ENCODE data around the gene CMTM5.
"Not testable (repeated sequence)": the region's sequence is repeated elsewhere in the genome, so short reads cannot be mapped to it uniquely, and the experiment has no call there.

The CMTM5 gene

GRCh38 chr14:23378612-23379220 is 1.9 kb downstream of the CMTM5 start:
- DNase-seq (ENCODE audit: low spot score), result no peak

- DNase-seq (ENCODE audit: low spot score), result peak; percentile 75
These were observed 2.7 kb downstream of the CMTM5 start for GRCh38 chr14:23379366-23380196.

- DNase-seq (ENCODE audit: low spot score), result no peak
These were observed 3.5 kb downstream of the CMTM5 start for GRCh38 chr14:23380197-23380914.

GRCh38 chr14:23380976-23381375 is 4.1 kb downstream of the CMTM5 start:
- DNase-seq (ENCODE audit: low spot score), result no peak

GRCh38 chr14:23381871-23382270 is 5.0 kb downstream of the CMTM5 start:
- DNase-seq (ENCODE audit: low spot score), result no peak

GRCh38 chr14:23382276-23382675 is 5.4 kb downstream of the CMTM5 start:
- DNase-seq (ENCODE audit: low spot score), result no peak

- no peak for DNase-seq (ENCODE audit: low spot score)
These were observed 6.0 kb downstream of the CMTM5 start for GRCh38 chr14:23382731-23383440.

GRCh38 chr14:23384364-23385080 is 7.7 kb downstream of the CMTM5 start:
- DNase-seq (ENCODE audit: low spot score), result no peak

- DNase-seq (ENCODE audit: low spot score), result no peak
These were observed 8.4 kb downstream of the CMTM5 start for GRCh38 chr14:23385244-23385641.

GRCh38 chr14:23385642-23386265 is 8.9 kb downstream of the CMTM5 start:
- DNase-seq (ENCODE audit: low spot score), result no peak

- DNase-seq (ENCODE audit: low spot score), result not testable (repeated sequence)
These were observed 9.4 kb downstream of the CMTM5 start for GRCh38 chr14:23386266-23386657.

- DNase-seq (ENCODE audit: low spot score), result no peak
These were observed 10.2 kb downstream of the CMTM5 start for GRCh38 chr14:23386999-23387398.

- no peak for DNase-seq (ENCODE audit: low spot score)
These were observed 11.4 kb downstream of the CMTM5 start for GRCh38 chr14:23387916-23388882.

GRCh38 chr14:23388996-23389395 is 12.2 kb downstream of the CMTM5 start:
- no peak for DNase-seq (ENCODE audit: low spot score)

GRCh38 chr14:23389396-23389795 is 12.6 kb downstream of the CMTM5 start:
- DNase-seq (ENCODE audit: low spot score), result no peak

- DNase-seq (ENCODE audit: low spot score), result not testable (repeated sequence)
These were observed 13.0 kb downstream of the CMTM5 start for GRCh38 chr14:23389871-23390270.

- DNase-seq (ENCODE audit: low spot score), result no peak
These were observed 15.8 kb downstream of the CMTM5 start for GRCh38 chr14:23392613-23393012.

GRCh38 chr14:23396126-23396525 is 19.3 kb downstream of the CMTM5 start:
- DNase-seq (ENCODE audit: low spot score), result no peak

GRCh38 chr14:23396781-23397407 is 20.0 kb downstream of the CMTM5 start:
- DNase-seq (ENCODE audit: low spot score), result no peak

All from AG08396 (cell line).